Fibroblast of the conjunctiva (primary cell): ENCODE data around the gene LIF.
"Not testable (repeated sequence)": the region's sequence is repeated elsewhere in the genome, so short reads cannot be mapped to it uniquely, and the experiment has no call there.

ENCODE experiments used
- DNase-seq: peaks from one replicate; pipeline ENCODE4 v3.0.0-alpha.2; 2010; ENCODE audit warnings: low read depth

LIF gene

GRCh38 chr22:30241576-30242371 is 4.8 kb downstream of the LIF start:
- DNase-seq, result no peak

- DNase-seq, result no peak
Measured at GRCh38 chr22:30240541-30241417, 5.8 kb downstream of the LIF start.

GRCh38 chr22:30239488-30240405 is 6.8 kb downstream of the LIF start:
- no peak for DNase-seq

GRCh38 chr22:30238661-30239487 is 7.7 kb downstream of the LIF start:
- no peak for DNase-seq

GRCh38 chr22:30238136-30238535 is 8.4 kb downstream of the LIF start:
- no peak for DNase-seq

GRCh38 chr22:30236875-30237274 is 9.7 kb downstream of the LIF start:
- no peak for DNase-seq

GRCh38 chr22:30235687-30236170 is 10.8 kb downstream of the LIF start:
- DNase-seq, result no peak

GRCh38 chr22:30234786-30235470 is 11.6 kb downstream of the LIF start:
- DNase-seq, result peak; percentile 37

GRCh38 chr22:30234325-30234724 is 12.2 kb downstream of the LIF start:
- not testable (repeated sequence) for DNase-seq

GRCh38 chr22:30233582-30233981 is 13.0 kb downstream of the LIF start:
- DNase-seq, result no peak

GRCh38 chr22:30232716-30233218 is 13.8 kb downstream of the LIF start:
- no peak for DNase-seq

GRCh38 chr22:30230787-30231461 is 15.6 kb downstream of the LIF start:
- no peak for DNase-seq

GRCh38 chr22:30230330-30230729 is 16.2 kb downstream of the LIF start:
- DNase-seq, result no peak

- DNase-seq, result no peak
Measured at GRCh38 chr22:30228509-30229359, 17.8 kb downstream of the LIF start.

GRCh38 chr22:30227438-30228228 is 18.9 kb downstream of the LIF start:
- DNase-seq, result no peak

GRCh38 chr22:30226192-30226832 is 20.2 kb downstream of the LIF start:
- DNase-seq, result no peak

GRCh38 chr22:30225220-30225927 is 21.2 kb downstream of the LIF start:
- DNase-seq, result no peak
